ENCODE data around the gene APCDD1L.

APCDD1L gene

DNA sequence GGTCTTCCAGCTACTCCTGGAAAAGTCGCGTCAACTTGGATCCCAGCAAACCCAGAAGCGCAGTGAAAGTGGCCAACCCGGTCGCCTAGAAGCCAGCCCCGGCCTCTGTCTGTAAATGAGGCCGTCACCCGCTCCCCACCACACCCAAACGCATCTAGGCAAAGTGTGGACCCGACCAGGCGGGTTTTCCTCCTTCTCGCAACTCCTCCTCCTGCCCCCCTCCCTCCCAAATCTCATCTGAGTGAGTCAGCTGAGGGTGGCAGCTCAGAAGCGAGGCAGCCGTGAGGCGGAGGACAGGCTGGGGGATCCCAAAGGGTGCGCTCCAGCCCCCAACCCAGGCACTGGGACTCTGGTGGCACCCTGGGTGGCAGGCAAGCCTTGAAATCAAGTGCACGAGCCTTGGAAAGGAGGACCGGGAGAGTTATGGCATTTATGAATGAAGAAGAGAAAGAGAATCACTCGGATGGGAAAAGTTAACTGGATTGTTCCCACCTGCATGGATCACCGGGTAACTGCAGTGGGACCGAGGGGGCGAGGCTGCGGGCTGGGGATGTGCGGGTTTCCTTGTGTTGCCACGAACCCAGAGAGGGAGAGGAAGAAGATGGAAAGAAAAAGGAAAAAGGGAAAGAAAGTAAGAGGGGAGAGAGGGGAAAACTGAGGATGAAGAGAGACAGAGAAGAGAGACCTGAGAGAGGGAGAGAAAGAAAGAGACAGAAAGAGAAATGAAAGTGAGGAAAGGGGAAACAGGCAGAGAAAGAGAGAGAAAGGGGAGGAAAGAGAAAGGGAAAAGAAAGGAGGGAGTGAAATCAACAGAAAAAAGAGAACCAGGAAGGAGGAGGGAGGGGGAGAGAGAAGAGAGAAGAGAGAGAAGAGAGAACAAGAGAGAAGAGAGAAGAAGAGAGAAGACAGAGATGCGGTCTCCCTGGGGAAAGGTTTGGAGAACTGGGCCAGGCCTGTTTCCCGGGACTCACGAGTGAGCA is at the start of gene APCDD1L:
APCDD1L (minus strand) TSS at position 167 of the 980 bp plus-strand sequence. CDS start 692 bp downstream, outside the sequence.
- no peak for DNase-seq

GRCh38 chr20:58559368-58559729 is 44.1 kb upstream of the APCDD1L start:
- DNase-seq = no peak

DNA sequence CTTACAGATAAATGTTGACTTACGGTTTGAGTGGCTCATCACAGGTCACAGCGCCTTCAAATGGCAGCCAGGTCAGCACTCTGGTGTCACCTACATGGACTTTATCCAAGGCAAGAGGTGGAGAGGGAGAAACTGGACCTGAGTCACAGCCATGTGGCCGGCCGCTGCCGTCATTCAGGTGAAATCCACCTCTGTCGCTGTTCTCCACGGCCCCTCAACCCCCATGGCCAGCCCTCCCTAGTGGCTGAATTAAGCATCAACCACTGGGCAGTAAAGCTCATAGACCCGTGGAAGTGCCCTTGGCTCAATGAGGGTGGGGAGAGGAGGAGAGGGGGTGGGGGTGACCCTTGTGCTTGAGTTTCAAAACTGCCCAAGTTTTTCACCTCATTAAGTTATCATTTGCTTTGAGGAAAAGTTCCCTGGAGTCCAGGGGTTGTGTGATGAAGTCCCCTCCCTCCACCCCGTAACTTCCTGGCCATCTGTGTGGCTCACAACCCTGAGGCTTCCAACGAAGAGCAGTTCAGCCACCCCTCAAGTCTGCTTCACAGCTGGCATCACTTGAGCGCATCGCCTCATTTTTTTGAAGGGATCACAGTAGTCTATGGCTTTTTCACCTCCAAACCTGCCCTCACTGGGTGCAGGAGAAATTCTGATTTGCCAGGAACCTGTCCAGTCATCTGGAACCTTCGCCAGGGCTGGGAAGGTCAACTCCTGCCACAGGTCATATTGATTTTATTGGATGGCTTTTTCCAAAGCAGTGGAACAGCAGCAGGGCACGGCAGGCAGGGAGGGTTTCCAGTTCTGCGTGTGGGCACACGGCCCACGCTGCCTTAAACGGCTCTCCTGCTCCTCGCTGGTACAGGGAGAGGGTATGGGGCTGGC is 43.5 kb upstream of the APCDD1L start:
- no peak for DNase-seq

DNA sequence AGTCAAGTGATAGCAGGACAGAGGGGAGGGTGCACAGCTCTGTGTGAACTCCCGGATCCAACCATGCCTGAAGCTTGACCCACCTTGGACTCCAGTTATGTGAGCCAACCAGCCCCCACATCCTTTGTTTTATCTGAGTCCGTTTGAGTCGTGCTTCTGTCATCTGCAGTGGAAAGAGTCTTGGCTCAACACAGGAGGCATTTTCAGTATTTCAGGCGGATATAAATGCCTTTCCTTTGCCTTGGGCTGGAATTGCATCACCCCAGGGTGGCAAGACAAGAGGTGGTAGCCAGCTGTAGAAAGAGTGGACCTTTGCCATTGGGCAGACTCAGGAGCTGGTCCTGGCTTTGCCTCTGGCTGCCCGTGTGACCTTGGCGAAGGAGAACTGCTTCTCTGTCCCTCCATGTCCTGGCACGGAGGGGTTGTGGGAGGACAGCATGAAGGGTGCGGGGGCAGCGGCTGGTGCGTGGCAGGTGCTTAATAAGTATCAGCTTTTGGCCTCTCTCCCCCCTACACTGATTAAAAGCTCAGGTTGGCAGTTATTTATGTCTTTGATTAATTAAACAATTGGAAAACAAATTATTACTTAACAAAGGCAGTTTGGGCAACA is 42.6 kb upstream of the APCDD1L start:
- DNase-seq = no peak

GRCh38 chr20:58556961-58557360 is 41.8 kb upstream of the APCDD1L start:
- DNase-seq = no peak

- DNase-seq = no peak
Measured at GRCh38 chr20:58555078-58555765, 40.0 kb upstream of the APCDD1L start.

- no peak for DNase-seq
Measured at GRCh38 chr20:58554541-58554940, 39.3 kb upstream of the APCDD1L start.

DNA sequence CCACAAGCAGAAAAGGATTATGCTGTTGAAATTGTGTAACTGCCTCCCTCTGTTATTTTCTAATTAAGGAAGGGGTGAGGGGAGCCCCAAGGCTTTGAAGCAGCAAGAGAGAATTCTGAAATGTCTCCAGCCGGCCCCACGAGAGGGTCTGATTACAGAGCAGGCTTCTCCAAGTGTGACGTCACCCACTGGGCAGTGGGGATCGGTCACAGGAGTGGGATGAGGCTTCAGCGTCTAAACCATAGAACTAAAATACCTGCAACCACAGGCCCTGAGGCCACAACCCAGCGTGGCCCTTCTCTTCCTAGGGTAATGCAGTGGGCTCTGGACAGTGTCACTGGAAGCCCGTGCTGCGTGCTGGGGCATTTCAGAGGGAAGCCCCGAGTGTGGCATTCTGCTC is 38.6 kb upstream of the APCDD1L start:
- no peak for DNase-seq

GRCh38 chr20:58553166-58553696 is 38.0 kb upstream of the APCDD1L start:
- DNase-seq = no peak

- no peak for DNase-seq
Measured at GRCh38 chr20:58552366-58552934, 37.3 kb upstream of the APCDD1L start.

- no peak for DNase-seq
Measured at GRCh38 chr20:58551631-58552030, 36.4 kb upstream of the APCDD1L start.

DNA sequence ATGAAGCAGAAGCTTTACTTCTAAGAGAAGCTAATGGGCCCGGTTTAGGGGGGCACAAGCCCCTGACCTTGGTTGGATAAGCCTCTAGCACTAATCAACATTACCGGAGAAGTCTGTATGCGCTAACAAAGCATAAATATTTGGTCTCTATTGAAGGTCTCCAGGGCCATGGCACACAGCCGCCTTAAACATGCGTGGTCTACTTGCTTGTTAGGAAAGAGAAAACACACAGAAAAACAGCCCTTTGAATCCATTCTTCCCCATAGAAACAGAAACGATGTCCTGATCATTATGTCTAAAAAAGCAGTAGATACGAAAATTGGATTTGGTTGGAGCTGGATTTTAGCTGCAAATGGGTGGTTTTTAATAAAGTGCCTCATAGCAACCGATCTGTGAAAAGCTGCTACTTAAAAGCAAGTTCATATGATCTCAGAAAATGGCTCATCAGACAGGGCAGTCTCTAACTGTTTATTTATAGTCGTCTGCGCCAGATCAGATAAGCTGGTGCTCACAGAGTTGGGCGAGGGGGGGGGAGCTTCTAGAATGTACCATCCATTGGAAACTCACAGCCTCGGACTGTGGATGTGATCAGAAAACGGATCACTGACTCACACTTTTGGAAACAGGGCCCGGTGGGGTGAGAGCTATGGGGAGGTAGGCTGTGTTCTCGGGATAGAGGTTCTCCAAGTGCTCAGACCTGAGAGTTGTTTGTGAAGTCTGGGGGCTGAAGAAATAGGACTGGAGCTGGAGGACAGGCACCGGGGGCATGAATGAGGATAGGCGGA is 35.3 kb upstream of the APCDD1L start:
- DNase-seq = no peak

- DNase-seq = no peak
Measured at GRCh38 chr20:58549231-58550209, 34.3 kb upstream of the APCDD1L start.

DNA sequence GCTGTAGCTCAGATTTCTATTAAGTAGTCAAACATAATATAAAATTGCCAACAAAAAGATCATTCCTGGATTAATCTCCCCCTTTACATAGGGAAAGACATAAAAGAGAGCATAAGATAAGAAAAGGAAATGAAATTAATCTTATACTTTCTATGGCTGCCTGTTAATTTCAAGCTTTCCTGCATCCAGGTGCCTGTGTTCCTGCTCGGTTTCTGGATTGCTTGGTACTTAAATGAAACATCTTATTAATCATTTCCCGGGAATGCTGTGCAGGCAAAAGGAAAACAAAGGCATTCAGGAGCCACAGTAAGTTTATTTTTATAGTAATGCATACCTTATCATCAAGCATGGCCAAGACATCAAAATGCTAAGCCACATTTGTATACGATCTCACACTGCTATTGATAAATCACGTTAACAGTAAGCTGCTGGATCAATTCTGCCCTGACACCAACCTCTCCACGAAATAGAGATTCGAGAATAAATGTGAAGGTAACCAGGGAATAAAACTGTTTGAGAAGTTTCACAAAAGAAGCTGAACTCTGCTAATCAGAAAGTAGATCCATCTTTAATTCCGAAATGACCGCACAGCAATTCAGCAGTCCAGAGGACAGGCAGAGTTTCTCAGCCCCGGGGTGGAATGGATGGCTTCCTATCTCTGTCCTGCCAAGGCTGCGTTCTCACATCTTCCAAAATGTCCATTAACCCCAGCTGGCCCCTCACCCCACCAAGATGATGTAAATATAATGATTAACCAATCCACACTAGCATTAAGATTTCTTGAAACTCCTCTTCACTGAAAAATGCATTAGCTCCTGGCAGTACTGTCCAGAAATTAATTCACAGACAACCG is 32.6 kb upstream of the APCDD1L start:
- DNase-seq = no peak

- no peak for DNase-seq
Measured at GRCh38 chr20:58546756-58547622, 31.8 kb upstream of the APCDD1L start.

DNA sequence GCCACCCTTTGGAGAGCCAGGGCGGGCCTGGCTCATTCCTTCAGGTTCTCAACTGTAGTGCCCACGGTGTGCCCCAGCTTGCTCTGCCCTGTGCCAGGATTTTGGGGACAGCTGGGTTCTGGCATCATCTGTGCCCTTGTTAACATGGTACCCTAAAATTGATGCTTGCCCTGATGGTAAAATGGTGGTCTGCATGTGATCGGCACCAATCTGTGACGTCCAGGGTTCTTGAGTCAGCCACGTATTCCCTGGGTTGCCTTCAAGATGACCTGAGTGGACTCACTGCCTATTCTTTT is 31.2 kb upstream of the APCDD1L start:
- no peak for DNase-seq

DNA sequence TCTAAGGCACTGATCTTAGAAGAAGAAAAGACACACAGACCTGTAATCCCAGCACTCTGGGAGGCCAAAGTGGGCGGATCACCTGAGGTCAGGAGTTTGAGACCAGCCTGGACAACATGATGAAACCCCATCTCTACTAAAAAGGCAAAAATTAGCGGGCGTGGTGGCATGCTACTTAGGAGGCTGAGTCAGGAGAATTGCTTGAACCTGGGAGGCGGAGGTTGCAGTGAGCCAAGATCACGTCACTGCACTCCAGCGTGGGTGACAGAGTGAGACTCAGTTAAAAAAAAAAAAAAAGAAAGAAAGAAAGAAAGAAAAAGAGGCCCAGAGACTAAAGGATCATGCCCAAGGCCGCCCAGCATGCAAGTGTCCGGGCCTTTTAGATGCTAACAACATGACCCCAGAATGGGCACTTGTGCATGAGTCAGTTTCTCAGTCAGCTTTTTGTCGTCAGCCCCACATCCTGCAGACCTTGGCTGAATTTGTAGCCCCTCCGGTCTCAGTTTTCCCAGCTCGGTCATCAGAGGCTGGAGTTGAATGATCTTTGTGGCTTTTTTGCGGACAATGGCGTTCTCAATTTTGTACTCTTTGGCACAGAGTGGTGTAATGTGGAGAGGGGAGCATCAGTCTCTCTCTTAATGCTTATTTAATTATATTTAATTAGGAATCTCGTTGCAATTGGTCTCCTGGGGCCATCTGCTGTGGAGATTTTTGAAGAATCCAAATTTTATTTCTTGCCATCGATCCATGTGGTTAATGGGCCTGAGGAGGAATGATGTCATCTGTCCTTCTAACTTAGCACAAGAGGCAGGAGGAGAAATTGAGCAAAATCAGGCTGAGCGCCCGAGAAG is 30.6 kb upstream of the APCDD1L start:
- DNase-seq = no peak
